H1 (cell line): ENCODE measurements around the gene RXRA. TPM values are rescaled to one million over a fixed set of nuclear protein-coding genes. Genes with fewer than 3 reads are reported as not detected.

ENCODE experiments used
- CTCF ChIA-PET: fragments of 300-600 bp; sonication (Branson Sonifier 250); formaldehyde crosslinking; loops from one replicate; lab custom pipeline; 2021; ENCODE audit not compliant: partially characterized antibody; lab: Charles Lee
- POLR2A ChIA-PET: fragments of 300-600 bp; sonication (Branson Sonifier 250); formaldehyde crosslinking; loops from one replicate; lab custom pipeline; 2021; ENCODE audit warnings: inconsistent platforms; ENCODE audit not compliant: partially characterized antibody; lab: Charles Lee
- DNase-seq, 2 experiments: peaks; one replicate each; pipeline versions ENCODE4 v3.0.0 to v3.0.0-alpha.2; 2010 to 2022; ENCODE audit warnings: low spot score in 2 of 2, low read depth in 1 of 2, mixed read lengths in 1 of 2
- FAIRE-seq: peaks from 2 replicates; lab custom pipeline; 2011; peaks lifted over from hg19 to GRCh38; lab: Jason Lieb, UNC
- H2AFZ ChIP-seq: 2 replicates; pipeline ENCODE4 v1.8.1; 2012; ENCODE audit warnings: low read length, inconsistent platforms
- H2AK5ac ChIP-seq: 2 replicates; pipeline ENCODE4 v1.6.1; 2013; ENCODE audit warnings: low read depth, low read length
- H2BK120ac ChIP-seq: replicated peaks from 2 replicates; pipeline ENCODE3; 2013; ENCODE audit warnings: low read depth, low read length, inconsistent platforms
- H2BK12ac ChIP-seq: 2 replicates; pipeline ENCODE4 v1.6.1; 2013; ENCODE audit warnings: low read depth, low read length
- H2BK15ac ChIP-seq: 2 replicates; pipeline ENCODE4 v1.6.1; 2013; ENCODE audit warnings: low read length
- H2BK20ac ChIP-seq: 2 replicates; pipeline ENCODE4 v1.6.1; 2013; ENCODE audit warnings: low read length
- H2BK5ac ChIP-seq: 2 replicates; pipeline ENCODE4 v1.6.1; 2013; ENCODE audit warnings: low read depth, low read length
- H3K14ac ChIP-seq: 2 replicates; pipeline ENCODE4 v1.6.1; 2013; ENCODE audit warnings: inconsistent platforms; ENCODE audit not compliant: insufficient read length
- H3K18ac ChIP-seq: 2 replicates; pipeline ENCODE4 v1.6.1; 2013; ENCODE audit warnings: low read length; ENCODE audit errors: extremely low read depth
- H3K23ac ChIP-seq: 2 replicates; pipeline ENCODE4 v1.6.1; 2013; ENCODE audit warnings: inconsistent platforms; ENCODE audit not compliant: insufficient read length
- H3K23me2 ChIP-seq: 2 replicates; pipeline ENCODE4 v1.6.1; 2013; ENCODE audit warnings: low read depth, low read length
- H3K27ac ChIP-seq: 2 replicates; pipeline ENCODE4 v1.6.1; 2011; ENCODE audit warnings: low read depth, low read length, inconsistent platforms
- H3K27me3 ChIP-seq, 4 experiments: replicated peaks in 1 of 4; 1 replicate in 1 of 4; 2 replicates in 3 of 4; pipeline versions ENCODE4 v1.6.1 to v1.8.1; 2011 to 2013; ENCODE audit warnings: low read length in 3 of 4, mild to moderate bottlenecking in 3 of 4, inconsistent platforms in 2 of 4, mixed read lengths in 2 of 4, moderate library complexity in 1 of 4; ENCODE audit not compliant: control insufficient read depth in 3 of 4, insufficient read depth in 3 of 4; ENCODE audit errors: extremely low read depth in 1 of 4
- H3K36me3 ChIP-seq, 4 experiments: 2 replicates each; pipeline versions ENCODE4 v1.6.1 to v1.8.1; 2011 to 2013; ENCODE audit warnings: mild to moderate bottlenecking in 4 of 4, low read length in 3 of 4, moderate library complexity in 2 of 4, control low read depth in 1 of 4, inconsistent platforms in 1 of 4; ENCODE audit not compliant: insufficient read depth in 4 of 4, control insufficient read depth in 2 of 4
- H3K4ac ChIP-seq: replicated peaks from 2 replicates; pipeline ENCODE3; 2013; ENCODE audit warnings: low read length, low read depth, mixed read lengths, inconsistent platforms; ENCODE audit not compliant: insufficient read length
- H3K4me1 ChIP-seq, 4 experiments: replicated peaks in 1 of 4; 1 replicate in 1 of 4; 2 replicates in 3 of 4; pipeline versions ENCODE4 v1.6.1 to v1.8.1; 2011 to 2013; ENCODE audit warnings: low read length in 3 of 4, inconsistent platforms in 2 of 4, mixed read lengths in 1 of 4; ENCODE audit not compliant: insufficient read depth in 4 of 4, control insufficient read depth in 3 of 4
- H3K4me2 ChIP-seq, 2 experiments: 2 replicates each; pipeline versions ENCODE4 v1.6.1 to v1.8.1; 2011 to 2013; ENCODE audit warnings: low read depth in 2 of 2, low read length in 2 of 2, control low read depth in 1 of 2, inconsistent platforms in 1 of 2, mild to moderate bottlenecking in 1 of 2; ENCODE audit not compliant: insufficient read depth in 1 of 2
- H3K4me3 ChIP-seq, 4 experiments: fragments of 200-600, 300-600 bp in 1 of 4; sonication (generic), shearing (Covaris generic), sonication (Bioruptor Twin) in 1 of 4; 2 replicates each; pipeline versions ENCODE4 v1.5.1 to v1.8.1; 2011 to 2016; ENCODE audit warnings: low read length in 4 of 4, low read depth in 3 of 4, control low read depth in 2 of 4, inconsistent platforms in 2 of 4, mild to moderate bottlenecking in 2 of 4, mixed read lengths in 1 of 4, moderate library complexity in 1 of 4; ENCODE audit not compliant: insufficient read depth in 2 of 4; ENCODE audit errors: extremely low read depth in 1 of 4
- H3K56ac ChIP-seq: replicated peaks from 2 replicates; pipeline ENCODE3; 2013; ENCODE audit warnings: low read depth, mild to moderate bottlenecking, mixed read lengths, low read length, inconsistent platforms; ENCODE audit not compliant: insufficient read length
- H3K79me1 ChIP-seq: 2 replicates; pipeline ENCODE4 v1.6.1; 2013; ENCODE audit warnings: low read depth, low read length, control low read depth
- H3K79me2 ChIP-seq, 2 experiments: 2 replicates each; pipeline versions ENCODE4 v1.6.1 to v1.8.1; 2012 to 2013; ENCODE audit warnings: low read length in 2 of 2, mild to moderate bottlenecking in 2 of 2, inconsistent platforms in 1 of 2; ENCODE audit not compliant: insufficient read depth in 2 of 2, control insufficient read depth in 1 of 2
- H3K9ac ChIP-seq, 4 experiments: replicated peaks in 1 of 4; 1 replicate in 1 of 4; 2 replicates in 3 of 4; pipeline versions ENCODE4 v1.6.1 to v1.8.1; 2011 to 2013; ENCODE audit warnings: low read depth in 3 of 4, low read length in 3 of 4, control low read depth in 2 of 4, mild to moderate bottlenecking in 2 of 4, moderate library complexity in 2 of 4, inconsistent platforms in 1 of 4; ENCODE audit errors: extremely low read depth in 1 of 4
- H3K9me3 ChIP-seq, 2 experiments: 2 replicates each; pipeline versions ENCODE4 v1.6.1 to v1.8.1; 2012 to 2013; ENCODE audit warnings: mild to moderate bottlenecking in 2 of 2, moderate library complexity in 2 of 2, control low read depth in 1 of 2, inconsistent platforms in 1 of 2, low read depth in 1 of 2, low read length in 1 of 2, mixed read lengths in 1 of 2; ENCODE audit not compliant: insufficient read depth in 2 of 2
- H4K20me1 ChIP-seq, 2 experiments: replicated peaks in 1 of 2; 2 replicates each; pipeline versions ENCODE3 to v1.8.1; 2011 to 2013; ENCODE audit warnings: inconsistent platforms in 2 of 2, low read length in 2 of 2, mild to moderate bottlenecking in 1 of 2; ENCODE audit not compliant: insufficient read depth in 2 of 2, control insufficient read depth in 1 of 2
- H4K5ac ChIP-seq: 2 replicates; pipeline ENCODE4 v1.6.1; 2013; ENCODE audit warnings: low read length, low read depth, mixed read lengths, inconsistent platforms; ENCODE audit not compliant: insufficient read length
- H4K8ac ChIP-seq: 2 replicates; pipeline ENCODE4 v1.8.0; 2013; ENCODE audit warnings: mild to moderate bottlenecking, moderate library complexity, low read length, inconsistent platforms; ENCODE audit not compliant: insufficient read depth; ENCODE audit errors: extremely low read depth
- H4K91ac ChIP-seq: replicated peaks from 2 replicates; pipeline ENCODE3; 2013; ENCODE audit warnings: low read length, mixed read lengths, inconsistent platforms; ENCODE audit not compliant: insufficient read length
- ATF2 ChIP-seq: IDR thresholded peaks from 2 replicates; pipeline ENCODE4 v1.6.1; 2012; ENCODE audit warnings: low read length, inconsistent platforms
- CBX8 ChIP-seq: fragments of 300-800, 300-1000 bp; sonication (generic); IDR thresholded peaks from 2 replicates; pipeline ENCODE4 v1.7.1; 2016; ENCODE audit warnings: low read depth, low read length, borderline replicate concordance
- CHD2 ChIP-seq: IDR thresholded peaks from 2 replicates; pipeline ENCODE4 v1.6.1; 2012; ENCODE audit warnings: low read length, improper control_type of control experiment
- EGR1 ChIP-seq: IDR thresholded peaks from 2 replicates; pipeline ENCODE4 v1.6.1; 2011; ENCODE audit warnings: low read depth, low read length, borderline replicate concordance
- EZH2 ChIP-seq: fragments of 200-600 bp; sonication (generic); IDR thresholded peaks from 2 replicates; pipeline ENCODE4 v1.7.1; 2012; ENCODE audit warnings: low read depth, mild to moderate bottlenecking, moderate library complexity, low read length, inconsistent platforms; ENCODE audit not compliant: severe bottlenecking
- FOSL1 ChIP-seq: IDR thresholded peaks from 2 replicates; pipeline ENCODE4 v1.6.1; 2011; ENCODE audit warnings: mild to moderate bottlenecking, low read depth, low read length, moderate library complexity; ENCODE audit not compliant: insufficient read depth
- HDAC2 ChIP-seq, 2 experiments: fragments of 300-600 bp in 1 of 2; sonication (generic) in 1 of 2; IDR thresholded peaks; 2 replicates each; pipeline ENCODE4 v1.6.1; 2011 to 2012; ENCODE audit warnings: low read depth in 2 of 2, low read length in 2 of 2, mild to moderate bottlenecking in 2 of 2, moderate library complexity in 2 of 2, borderline replicate concordance in 1 of 2, inconsistent platforms in 1 of 2
- POLR2AphosphoS5 ChIP-seq: IDR thresholded peaks from 2 replicates; pipeline ENCODE4 v1.6.1; 2011; ENCODE audit warnings: low read depth, low read length
- SUZ12 ChIP-seq: fragments of 200-600 bp; sonication (generic); IDR thresholded peaks from 2 replicates; pipeline ENCODE4 v1.6.1; 2012; ENCODE audit warnings: mild to moderate bottlenecking, inconsistent platforms, low read length, moderate library complexity, mixed read lengths
- WGBS, 2 experiments: shearing (Covaris generic) in 1 of 2; methylation state at CpG; one replicate each; pipeline versions ENCODE4 v1.1.6 to v1.1.7; 2013 to 2015; ENCODE audit warnings: low lambda C conversion rate in 2 of 2, mixed read lengths in 2 of 2, inconsistent platforms in 1 of 2, low coverage in 1 of 2, missing lambda C conversion rate in 1 of 2; ENCODE audit not compliant: insufficient replicate concordance in 2 of 2, insufficient coverage in 1 of 2, insufficient read length in 1 of 2; ENCODE audit errors: extremely low coverage in 1 of 2, missing lambda C conversion rate in 1 of 2; 5-methylcytosine and 5-hydroxymethylcytosine counted together
- polyA plus RNA-seq, 7 experiments: library from polyadenylated mRNA; depleted of rRNA in 3 of 7; stranded (reverse) in 5 of 7; unstranded in 2 of 7; fragments of >200 nt in 5 of 7; fragments of 200-250 nt in 2 of 7; gene quantifications; 1 replicate in 5 of 7; 2 replicates in 1 of 7; 4 replicates in 1 of 7; pipeline versions ENCODE4 v1.2.1 to v1.2.3, GENCODE V29; 2011 to 2013; ENCODE audit warnings: missing spikeins in 2 of 7, mixed read lengths in 2 of 7
- total RNA-seq: library from RNA; stranded (reverse); fragmentation: NEBNext Ultra II Directional; extraction: Animal tissue kit (Norgen Biotek cat#: 25700); gene quantifications from 2 replicates; pipeline ENCODE4 v1.2.1, GENCODE V29; 2021

Gene RXRA
- total and polyA plus RNA-seq, 2 of the 8 experiments (the other 6 are each of a cell fraction or from before 2014, with no cell fraction given): 9.8 to 29.4 TPM

- no peak overlapping the region for H3K4ac ChIP-seq
- H2BK20ac ChIP-seq: no peak overlapping the region
- no peaks in the 10 kb centered on the region for H4K20me1 ChIP-seq
- H3K36me3 ChIP-seq: no peaks in the 10 kb centered on the region
- H3K14ac ChIP-seq: no peak overlapping the region
- no peak overlapping the region for H4K8ac ChIP-seq
- H4K5ac ChIP-seq: no peak overlapping the region
- H3K79me2 ChIP-seq: no peaks in the 10 kb centered on the region
- no peak overlapping the region for H3K18ac ChIP-seq
- no peak overlapping the region for H2AK5ac ChIP-seq
- no peaks in the 10 kb centered on the region for H3K23me2 ChIP-seq
- H3K9ac ChIP-seq: no peak overlapping the region
- no peaks in the 10 kb centered on the region for H3K9me3 ChIP-seq
- WGBS, 2 experiments: 87% methylated on average over 6 of the region's 6 CpGs; no CpG with 5 or more reads in 1 of the 2 experiments
- H3K4me3 ChIP-seq: no peak overlapping the region
- H2AFZ ChIP-seq: no peak overlapping the region
- DNase-seq: no peak
- ChIA-PET CTCF (no interaction called here), POLR2A (no interaction called here)
- H2BK120ac ChIP-seq: no peak overlapping the region
- no peak overlapping the region for H3K23ac ChIP-seq
- H2BK12ac ChIP-seq: no peak overlapping the region
- H3K27ac ChIP-seq: no peak overlapping the region
- no peak overlapping the region for H2BK5ac ChIP-seq
- FAIRE-seq: no peak
- H3K27me3 ChIP-seq: no peaks in the 10 kb centered on the region
- H2BK15ac ChIP-seq: no peak overlapping the region
- H3K56ac ChIP-seq: no peak overlapping the region
- H3K4me2 ChIP-seq: no peak overlapping the region
- no peaks in the 10 kb centered on the region for H3K79me1 ChIP-seq
- H4K91ac ChIP-seq: no peak overlapping the region
- H3K4me1 ChIP-seq: peaks cover 0 to 12% (median 4%) of the 10 kb centered on the region in 4 experiments; a peak in 3 of 7 replicates
- TF ChIP-seq EZH2 (no peak), POLR2AphosphoS5 (no peak), ATF2 (no peak), FOSL1 (no peak), CBX8 (no peak), EGR1 (no peak), CHD2 (no peak), SUZ12 (no peak), HDAC2 (IDR thresholded peaks at IDR 0.05; ENCODE audit: borderline replicate concordance in 1 of 2, low read depth in 2 of 2, low read length in 2 of 2) (no peak)
Observed at GRCh38 chr9:134298000-134298399, 28.3 kb upstream of the RXRA start.
